MM.1S (cell line): Measurements from ENCODE around the gene ROS1.
"Not testable (repeated sequence)": the region's sequence is repeated elsewhere in the genome, so short reads cannot be mapped to it uniquely, and the experiment has no call there.

Experiments
- CTCF ChIP-seq: fragments of 300-600 bp; sonication (generic); IDR thresholded peaks from 2 replicates; pipeline ENCODE4 v1.5.1; 2016; ENCODE audit warnings: antibody characterized with exemption, low read length, mixed read lengths
- EZH2 ChIP-seq: fragments of 300-600 bp; sonication (generic); optimal IDR thresholded peaks from 2 replicates; pipeline ENCODE3; 2017; ENCODE audit warnings: low read depth, mild to moderate bottlenecking, antibody characterized with exemption, low read length, mixed read lengths
- EZH2phosphoT487 ChIP-seq: fragments of 300-600 bp; sonication (generic); IDR thresholded peaks from 2 replicates; pipeline ENCODE4 v1.6.1; 2018; ENCODE audit warnings: antibody characterized with exemption, low read length

GRCh38 chr6:117372289-117372688 lies 53.5 kb downstream of the ROS1 start:
- not testable (repeated sequence) for TF ChIP-seq CTCF, EZH2phosphoT487, EZH2
